Glutamatergic neuron (in vitro differentiated cells): ENCODE results near the gene LINC01488. TPM values are rescaled to one million over a fixed set of nuclear protein-coding genes. Genes with fewer than 3 reads are reported as not detected.

Experiments used
- DNase-seq: peaks from one replicate; pipeline ENCODE4 v3.0.0; 2022
- H3K27ac Mint-ChIP-seq: one replicate; pipeline ENCODE4 v1.8.0; 2020; ENCODE audit warnings: mild to moderate bottlenecking, mixed read lengths, inconsistent platforms; ENCODE audit not compliant: unreplicated experiment
- H3K27me3 Mint-ChIP-seq: one replicate; pipeline ENCODE4 v1.8.0; 2020; ENCODE audit warnings: mild to moderate bottlenecking, moderate library complexity, mixed read lengths, inconsistent platforms; ENCODE audit not compliant: unreplicated experiment
- H3K36me3 Mint-ChIP-seq: one replicate; pipeline ENCODE4 v1.8.0; 2020; ENCODE audit warnings: mild to moderate bottlenecking, mixed read lengths, inconsistent platforms; ENCODE audit not compliant: unreplicated experiment
- H3K4me1 Mint-ChIP-seq: one replicate; pipeline ENCODE4 v1.8.0; 2020; ENCODE audit warnings: mild to moderate bottlenecking, low read depth, mixed read lengths, inconsistent platforms; ENCODE audit not compliant: unreplicated experiment
- H3K4me3 Mint-ChIP-seq: one replicate; pipeline ENCODE4 v1.8.0; 2020; ENCODE audit warnings: mild to moderate bottlenecking, mixed read lengths, inconsistent platforms; ENCODE audit not compliant: unreplicated experiment
- H3K9me3 Mint-ChIP-seq: one replicate; pipeline ENCODE4 v1.8.0; 2020; ENCODE audit warnings: mild to moderate bottlenecking, moderate library complexity, mixed read lengths, inconsistent platforms; ENCODE audit not compliant: unreplicated experiment
- CTCF ChIP-seq: fragments of 200-600 bp; sonication (generic); IDR thresholded peaks from one replicate; pipeline ENCODE4 v1.5.0; 2021; ENCODE audit not compliant: partially characterized antibody, unreplicated experiment
- total RNA-seq: library from RNA; stranded (reverse); fragmentation: NEBNext Ultra II Directional; extraction: Animal tissue kit (Norgen Biotek cat#: 25700); gene quantifications from one replicate; pipeline ENCODE4 v1.2.1, GENCODE V29; 2021; ENCODE audit not compliant: unreplicated experiment

The LINC01488 gene
- total RNA-seq, 1 donor from 2014 or later: not detected

GRCh38 chr11:69470793-69471728, 10.4 kb upstream of the LINC01488 start:
- TF ChIP-seq CTCF: no peak
- no peaks in the 10 kb centered on the region for H3K9me3 Mint-ChIP-seq
- H3K4me1 Mint-ChIP-seq: no peaks in the 10 kb centered on the region
- no peak overlapping the region for H3K27ac Mint-ChIP-seq
- no peaks in the 10 kb centered on the region for H3K36me3 Mint-ChIP-seq
- DNase-seq: no peak
- peaks cover 5% of the 10 kb centered on the region for H3K27me3 Mint-ChIP-seq
- H3K4me3 Mint-ChIP-seq: no peak overlapping the region

- Mint-ChIP-seq H3K27me3 (peaks cover 3% of the 10 kb centered on the region), H3K36me3 (no peaks in the 10 kb centered on the region), H3K9me3 (no peaks in the 10 kb centered on the region)
Measured at GRCh38 chr11:69471729-69472540, 9.5 kb upstream of the LINC01488 start.

GRCh38 chr11:69472541-69473275, 8.8 kb upstream of the LINC01488 start:
- Mint-ChIP-seq H3K36me3 (no peaks in the 10 kb centered on the region), H3K27me3 (no peaks in the 10 kb centered on the region), H3K4me3 (no peak overlapping the region), H3K9me3 (no peaks in the 10 kb centered on the region), H3K27ac (no peak overlapping the region), H3K4me1 (no peaks in the 10 kb centered on the region)
- no peak for TF ChIP-seq CTCF
- DNase-seq: no peak

More at GRCh38 chr11:69471729-69472540, 9.5 kb upstream of the LINC01488 start:
- no peak overlapping the region for H3K4me3 Mint-ChIP-seq
- no peak for DNase-seq
- TF ChIP-seq CTCF: no peak
- H3K4me1 Mint-ChIP-seq: no peaks in the 10 kb centered on the region
- H3K27ac Mint-ChIP-seq: no peak overlapping the region

- H3K27ac Mint-ChIP-seq: no peak overlapping the region
- DNase-seq: no peak
Measured at GRCh38 chr11:69473276-69473845, 8.1 kb upstream of the LINC01488 start.

More at GRCh38 chr11:69473276-69473845, 8.1 kb upstream of the LINC01488 start:
- H3K36me3 Mint-ChIP-seq: no peaks in the 10 kb centered on the region
- no peak overlapping the region for H3K4me3 Mint-ChIP-seq
- no peaks in the 10 kb centered on the region for H3K4me1 Mint-ChIP-seq
- no peaks in the 10 kb centered on the region for H3K9me3 Mint-ChIP-seq
- no peaks in the 10 kb centered on the region for H3K27me3 Mint-ChIP-seq
- TF ChIP-seq CTCF: no peak
